GM19397 (cell line): Measurements from ENCODE around the gene GALK1.

ENCODE experiments used
- ATAC-seq: cut with Tn5 transposase; IDR thresholded peaks from one replicate; pipeline ENCODE4 v1.9.1; 2021; ENCODE audit warnings: mild to moderate bottlenecking, moderate library complexity; ENCODE audit not compliant: unreplicated experiment

The GALK1 gene

DNA sequence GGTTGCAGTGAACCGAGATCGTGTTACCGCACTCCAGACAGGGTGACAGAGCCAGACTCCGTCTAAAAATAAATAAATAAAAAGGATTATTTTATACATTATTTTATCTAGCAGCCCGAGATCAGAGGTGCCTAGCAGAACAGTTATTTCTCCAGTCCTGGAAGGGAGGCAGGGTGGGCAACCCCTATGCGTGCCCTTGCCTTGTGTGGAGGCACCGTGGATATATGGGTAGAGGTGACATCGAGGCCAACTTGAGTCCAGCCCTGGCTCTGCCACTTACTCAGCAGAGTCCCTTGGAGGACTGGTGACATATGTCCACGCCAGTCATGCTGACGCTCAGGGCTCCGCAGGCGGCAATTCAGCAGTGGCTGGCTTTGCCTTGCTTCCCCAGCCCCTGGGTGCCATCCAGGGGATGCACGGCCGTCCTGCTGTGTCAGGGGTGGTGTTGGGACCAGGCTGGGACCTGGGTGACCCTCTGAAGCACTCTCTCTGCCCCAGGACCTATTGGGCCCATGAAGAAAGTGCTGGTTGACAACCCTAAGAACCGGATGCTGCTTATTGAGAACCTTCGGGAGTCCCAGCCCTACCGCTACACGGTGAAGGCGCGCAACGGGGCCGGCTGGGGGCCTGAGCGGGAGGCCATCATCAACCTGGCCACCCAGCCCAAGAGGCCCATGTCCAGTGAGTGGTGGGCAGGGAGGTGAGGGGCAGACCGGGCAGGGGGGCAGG, 13.2 kb downstream of the GALK1 start:
- no peak for ATAC-seq

DNA sequence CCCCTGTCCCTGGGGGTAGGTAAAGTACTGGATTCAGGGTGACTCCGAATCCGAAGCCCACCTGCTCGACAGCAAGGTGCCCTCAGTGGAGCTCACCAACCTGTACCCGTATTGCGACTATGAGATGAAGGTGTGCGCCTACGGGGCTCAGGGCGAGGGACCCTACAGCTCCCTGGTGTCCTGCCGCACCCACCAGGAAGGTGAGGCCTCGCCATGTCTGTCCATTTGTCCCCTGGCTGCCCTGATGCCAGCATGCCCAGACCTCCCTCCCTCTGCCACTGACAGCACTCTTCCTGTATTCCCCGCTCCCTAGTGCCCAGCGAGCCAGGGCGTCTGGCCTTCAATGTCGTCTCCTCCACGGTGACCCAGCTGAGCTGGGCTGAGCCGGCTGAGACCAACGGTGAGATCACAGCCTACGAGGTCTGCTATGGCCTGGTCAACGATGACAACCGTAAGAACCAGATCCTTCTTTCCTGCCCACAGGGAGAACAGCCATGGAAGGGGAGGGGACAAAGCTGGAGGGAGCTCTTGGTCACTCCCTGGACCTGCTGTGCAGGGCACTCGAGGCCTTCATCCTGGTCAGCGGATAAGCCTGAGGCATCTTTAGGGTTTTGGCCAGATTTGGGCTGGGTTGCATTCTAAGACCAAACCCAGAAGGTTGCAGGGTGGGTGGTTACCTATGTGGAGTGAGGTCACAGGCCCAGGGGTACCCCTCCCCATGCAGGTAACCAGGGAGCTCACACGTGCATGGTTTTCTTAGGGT, 14.2 kb downstream of the GALK1 start:
- ATAC-seq: no peak

DNA sequence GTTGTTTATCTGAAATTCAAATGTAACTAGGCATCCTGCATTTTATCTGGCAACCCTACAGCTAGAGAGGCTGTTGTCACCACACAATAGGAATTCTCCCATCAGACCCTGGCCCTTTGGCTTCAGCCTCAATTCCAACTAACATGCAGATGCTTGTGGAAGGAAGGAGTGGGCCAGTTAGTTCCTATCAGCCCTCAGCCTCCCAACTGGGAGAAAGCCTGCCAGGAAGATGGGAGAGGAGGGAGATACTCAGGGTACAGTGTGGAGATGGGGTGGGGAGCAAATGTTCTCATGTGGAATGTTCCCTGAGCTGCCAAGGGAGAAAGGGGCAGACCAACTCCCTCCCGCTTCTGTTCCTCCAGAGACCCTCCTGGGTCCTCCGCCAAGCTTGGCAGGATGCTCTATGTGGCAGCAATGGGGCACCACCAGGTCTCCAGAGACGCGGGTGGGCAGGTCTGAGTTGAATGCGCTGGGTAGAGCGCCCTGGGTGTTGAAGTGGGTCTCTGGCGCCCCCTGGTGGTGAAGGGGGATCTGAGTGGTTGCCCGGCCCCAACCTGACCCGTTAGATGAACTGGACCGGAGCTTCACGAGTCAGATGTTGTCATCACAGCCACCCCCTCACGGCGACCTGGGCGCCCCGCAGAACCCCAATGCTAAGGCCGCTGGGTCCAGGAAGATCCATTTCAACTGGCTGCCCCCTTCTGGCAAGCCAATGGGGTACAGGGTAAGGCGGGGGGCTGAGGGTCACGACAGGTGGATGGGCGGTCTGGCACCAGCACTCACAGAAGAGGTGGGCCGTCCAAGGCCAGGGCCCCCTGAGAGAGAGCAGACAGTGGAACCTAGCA, 15.2 kb downstream of the GALK1 start:
- ATAC-seq: no peak

DNA sequence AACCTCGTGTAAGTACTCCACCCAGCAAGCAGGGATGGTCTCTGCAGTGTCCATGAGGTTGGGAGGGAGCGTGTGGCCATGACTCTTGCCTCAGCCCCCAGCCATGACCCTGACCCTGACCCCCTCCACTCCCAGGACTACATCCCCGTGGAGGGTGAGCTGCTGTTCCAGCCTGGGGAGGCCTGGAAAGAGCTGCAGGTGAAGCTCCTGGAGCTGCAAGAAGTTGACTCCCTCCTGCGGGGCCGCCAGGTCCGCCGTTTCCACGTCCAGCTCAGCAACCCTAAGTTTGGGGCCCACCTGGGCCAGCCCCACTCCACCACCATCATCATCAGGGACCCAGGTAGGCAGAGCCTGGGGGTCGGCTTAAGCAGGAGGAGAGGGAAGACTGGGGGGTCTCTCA, 16.3 kb downstream of the GALK1 start:
- ATAC-seq: no peak

DNA sequence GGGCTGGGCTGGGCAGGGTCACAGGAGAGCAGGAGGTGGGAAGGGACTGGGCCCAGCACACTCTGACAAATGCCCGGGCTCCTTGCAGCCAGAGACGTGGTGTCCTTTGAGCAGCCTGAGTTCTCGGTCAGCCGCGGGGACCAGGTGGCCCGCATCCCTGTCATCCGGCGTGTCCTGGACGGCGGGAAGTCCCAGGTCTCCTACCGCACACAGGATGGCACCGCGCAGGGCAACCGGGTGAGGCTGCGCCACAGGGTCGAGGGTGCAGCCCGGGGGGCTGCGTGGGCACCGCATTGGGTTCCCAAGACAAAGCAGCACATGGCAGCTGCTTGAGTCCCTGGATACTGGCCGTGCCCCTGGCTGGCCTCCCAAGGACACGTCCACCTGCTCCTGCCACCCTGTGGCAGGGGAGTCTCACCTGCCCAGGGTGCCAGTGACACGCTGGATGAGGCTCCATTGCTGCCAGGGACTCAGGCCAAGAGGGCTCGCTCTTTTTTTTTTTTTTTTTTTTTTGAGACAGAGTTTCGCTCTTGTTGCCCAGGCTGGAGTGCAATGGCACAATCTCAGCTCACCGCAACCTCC, 21.3 kb downstream of the GALK1 start:
- no peak for ATAC-seq

DNA sequence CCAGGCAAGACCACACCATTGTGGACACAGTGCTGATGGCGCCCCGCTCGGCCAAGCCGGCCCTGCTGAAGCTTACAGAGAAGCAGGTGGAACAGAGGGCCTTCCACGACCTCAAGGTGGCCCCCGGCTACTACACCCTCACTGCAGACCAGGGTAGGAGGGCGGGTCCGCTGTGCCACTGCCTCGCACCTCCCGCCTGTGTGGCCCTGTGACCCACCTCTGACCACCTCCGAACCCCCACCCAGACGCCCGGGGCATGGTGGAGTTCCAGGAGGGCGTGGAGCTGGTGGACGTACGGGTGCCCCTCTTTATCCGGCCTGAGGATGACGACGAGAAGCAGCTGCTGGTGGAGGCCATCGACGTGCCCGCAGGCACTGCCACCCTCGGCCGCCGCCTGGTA, 22.7 kb downstream of the GALK1 start:
- no peak for ATAC-seq

DNA sequence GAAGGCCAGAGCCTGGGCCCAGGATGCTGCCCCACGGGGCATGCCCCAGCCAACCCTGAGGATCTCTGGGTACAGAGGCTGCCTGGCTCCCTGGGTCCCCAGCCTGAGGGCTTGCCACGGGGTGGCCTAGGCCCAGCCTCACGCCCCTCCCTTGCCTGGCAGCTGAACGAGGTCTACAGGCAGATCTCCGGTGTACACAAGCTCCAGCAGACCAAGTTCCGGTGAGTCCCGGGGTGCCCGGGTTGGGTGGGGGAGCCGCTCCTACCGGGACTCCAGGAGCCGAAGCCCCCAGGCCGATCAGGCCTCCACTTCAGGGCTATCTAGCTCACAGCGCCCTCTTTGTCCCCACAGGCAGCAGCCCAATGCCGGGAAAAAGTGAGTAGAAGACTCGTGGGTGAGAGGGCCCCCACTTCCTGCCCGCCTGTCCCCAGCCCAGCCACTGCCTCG, 24.3 kb downstream of the GALK1 start:
- ATAC-seq: no peak

DNA sequence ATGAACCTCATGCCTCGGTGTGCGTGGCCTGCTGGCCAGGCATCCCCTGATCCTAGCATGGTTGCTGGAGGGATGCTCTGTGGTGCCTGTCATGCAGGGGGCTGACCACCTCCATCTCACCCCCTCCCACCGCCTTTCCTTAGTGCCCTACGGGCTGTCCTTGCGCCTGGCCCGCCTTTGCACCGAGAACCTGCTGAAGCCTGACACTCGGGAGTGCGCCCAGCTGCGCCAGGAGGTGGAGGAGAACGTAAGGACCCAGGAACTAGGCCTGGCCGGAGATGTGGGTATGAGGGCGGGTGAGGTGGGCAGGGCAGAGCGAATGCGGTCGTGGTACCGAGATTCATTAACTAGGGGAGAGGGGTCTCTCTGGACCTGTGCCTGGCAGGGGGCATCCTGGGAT, 24.8 kb downstream of the GALK1 start:
- no peak for ATAC-seq

DNA sequence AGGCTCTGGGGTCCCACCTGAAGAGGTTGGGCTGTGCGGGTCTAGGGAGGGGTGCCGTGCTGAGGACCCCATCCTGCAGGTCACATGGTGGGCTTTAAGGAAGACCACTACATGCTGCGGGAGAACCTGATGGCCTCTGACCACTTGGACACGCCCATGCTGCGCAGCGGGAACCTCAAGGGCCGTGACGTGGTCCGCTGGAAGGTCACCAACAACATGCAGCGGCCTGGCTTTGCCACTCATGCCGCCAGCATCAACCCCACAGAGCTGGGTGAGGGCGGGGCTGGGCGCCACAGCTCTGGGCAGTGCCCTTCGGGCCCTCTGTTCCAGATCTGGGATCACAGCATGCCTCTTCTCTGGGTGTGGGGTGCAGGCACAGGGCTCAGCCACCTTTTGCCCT, 25.2 kb downstream of the GALK1 start:
- no peak for ATAC-seq

DNA sequence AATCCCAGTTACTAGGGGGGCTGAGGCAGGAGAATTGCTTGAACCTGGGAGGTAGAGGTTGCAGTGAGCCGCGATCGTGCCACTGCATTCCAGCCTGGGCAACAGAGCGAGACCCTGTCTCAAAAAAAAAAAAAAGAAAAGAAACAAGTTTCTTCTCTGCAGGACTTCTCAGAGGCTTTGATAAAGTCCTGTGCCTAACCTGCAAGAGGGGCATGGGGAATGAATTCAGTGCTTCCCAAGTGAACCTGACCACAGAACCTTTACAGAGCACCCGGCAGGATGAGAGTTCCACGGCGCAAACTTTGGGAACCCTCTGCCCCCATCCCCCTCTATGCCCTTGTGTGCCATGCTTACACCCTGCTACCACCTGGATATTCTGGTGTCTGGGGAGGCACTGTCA, 25.8 kb downstream of the GALK1 start:
- no peak for ATAC-seq

DNA sequence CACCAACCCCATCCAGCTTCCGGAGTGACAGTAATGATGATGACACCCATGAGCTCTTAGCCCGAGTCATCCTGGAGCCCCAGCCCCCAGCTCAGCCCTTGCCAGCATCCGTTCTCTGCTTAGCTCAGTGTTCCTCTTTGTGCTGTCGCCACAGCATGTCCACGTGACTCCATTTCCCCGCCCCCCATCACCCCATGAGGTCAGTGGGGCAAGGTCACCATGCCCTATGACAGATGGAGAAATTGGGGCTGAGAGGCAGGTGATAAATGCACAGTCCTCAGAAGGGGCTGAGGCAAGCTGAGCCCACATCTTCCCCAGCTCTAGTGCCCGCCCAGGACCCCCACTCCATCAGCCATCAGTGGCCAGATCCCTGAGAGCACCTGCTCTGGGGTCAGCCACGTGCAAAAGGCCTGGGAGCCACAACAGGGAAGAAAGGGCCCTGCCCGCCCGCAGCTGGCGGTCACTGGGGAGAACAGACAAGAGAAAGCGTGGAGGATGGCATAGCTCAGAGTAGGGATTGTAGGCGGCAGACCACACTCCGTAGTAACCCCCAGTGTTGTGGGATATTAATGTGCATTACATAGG, 26.7 kb downstream of the GALK1 start:
- ATAC-seq: no peak

DNA sequence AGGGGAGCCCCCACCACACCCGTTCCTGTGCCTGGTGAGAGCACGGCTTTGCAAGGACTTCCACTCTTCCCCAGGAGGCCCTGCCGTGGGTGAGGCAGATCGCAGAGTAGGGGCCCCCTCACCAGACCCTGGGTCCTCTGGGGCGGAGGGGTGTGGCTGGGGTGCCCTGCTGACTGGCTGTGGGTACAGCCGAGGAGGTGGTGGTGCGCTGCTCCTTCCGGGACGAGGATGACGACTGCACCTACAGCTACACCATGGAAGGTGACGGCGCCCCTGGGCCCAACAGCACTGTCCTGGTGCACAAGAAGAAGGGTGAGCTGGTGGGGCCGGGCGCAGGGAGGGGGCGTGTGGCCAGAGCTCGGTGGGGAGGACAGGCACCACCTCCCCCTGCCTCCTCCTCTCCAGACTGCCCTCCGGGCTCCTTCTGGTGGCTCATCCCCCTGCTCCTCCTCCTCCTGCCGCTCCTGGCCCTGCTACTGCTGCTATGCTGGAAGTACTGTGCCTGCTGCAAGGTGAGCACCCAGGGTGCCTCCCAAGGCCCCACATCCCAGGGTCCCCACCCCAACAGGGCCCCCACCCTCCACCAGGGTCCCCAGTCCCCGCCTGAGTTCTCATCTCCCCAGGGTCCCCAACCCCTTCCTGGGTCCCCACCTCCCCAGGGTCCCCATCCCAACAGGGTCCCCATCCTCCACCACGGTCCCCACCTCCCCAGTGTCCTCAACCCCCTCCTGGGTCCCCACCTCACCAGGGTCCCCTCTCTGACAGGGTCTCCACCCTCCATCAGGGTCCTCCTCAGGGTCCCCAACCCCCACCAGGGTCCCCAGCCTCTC, 27.6 kb downstream of the GALK1 start:
- no peak for ATAC-seq

DNA sequence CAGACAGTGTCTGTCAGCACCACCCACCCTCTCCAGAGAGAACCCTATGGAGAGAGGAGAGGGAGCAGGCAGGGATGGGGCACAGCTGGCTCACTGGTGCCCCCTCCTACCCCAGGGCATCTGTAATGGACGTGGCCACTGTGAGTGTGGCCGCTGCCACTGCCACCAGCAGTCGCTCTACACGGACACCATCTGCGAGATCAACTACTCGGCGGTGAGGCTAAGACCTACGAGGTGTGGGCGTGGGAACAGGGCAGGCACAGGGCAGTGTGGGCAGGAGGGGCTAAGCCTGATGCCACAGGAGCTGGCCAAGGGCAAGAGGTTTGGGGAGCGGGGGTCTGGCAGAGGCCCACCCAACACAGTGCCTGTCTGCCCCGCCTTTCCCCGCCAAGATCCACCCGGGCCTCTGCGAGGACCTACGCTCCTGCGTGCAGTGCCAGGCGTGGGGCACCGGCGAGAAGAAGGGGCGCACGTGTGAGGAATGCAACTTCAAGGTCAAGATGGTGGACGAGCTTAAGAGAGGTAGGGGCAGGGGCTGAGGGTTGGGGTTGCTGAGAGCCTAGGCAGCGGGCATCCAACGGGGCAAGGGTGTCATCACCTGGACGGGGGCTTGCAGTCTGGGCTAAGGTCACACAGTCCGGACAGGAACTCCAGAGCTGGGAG, 28.7 kb downstream of the GALK1 start:
- no peak for ATAC-seq

DNA sequence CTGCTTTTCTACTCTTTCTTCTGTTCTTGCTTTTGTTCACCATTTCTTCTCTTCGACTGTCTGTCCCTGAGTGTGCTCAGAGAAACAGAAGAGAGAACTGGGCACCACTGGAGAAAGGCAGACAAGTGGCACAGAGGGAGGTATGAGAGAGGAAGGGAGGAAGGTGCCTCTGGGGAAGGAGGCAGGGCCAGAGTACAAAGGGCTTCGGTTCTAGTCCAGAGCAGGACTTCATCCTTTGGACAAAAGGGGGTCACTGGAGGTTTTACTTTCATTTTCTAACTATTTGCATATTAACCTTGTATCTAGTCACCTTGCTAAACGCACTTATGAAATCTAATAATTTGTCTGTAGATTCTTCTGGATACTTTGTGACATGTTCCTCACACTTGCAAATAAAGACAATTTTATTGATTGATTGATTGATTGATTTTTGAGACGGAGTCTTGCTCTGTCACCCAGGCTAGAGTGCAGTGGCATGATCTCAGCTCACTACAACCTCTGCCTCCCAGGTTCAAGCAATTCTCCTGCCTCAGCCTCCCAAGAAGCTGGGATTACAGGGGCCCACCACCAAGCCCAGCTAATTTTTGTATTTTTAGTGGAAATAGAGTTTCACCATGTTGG, 30.2 kb downstream of the GALK1 start:
- ATAC-seq: no peak

DNA sequence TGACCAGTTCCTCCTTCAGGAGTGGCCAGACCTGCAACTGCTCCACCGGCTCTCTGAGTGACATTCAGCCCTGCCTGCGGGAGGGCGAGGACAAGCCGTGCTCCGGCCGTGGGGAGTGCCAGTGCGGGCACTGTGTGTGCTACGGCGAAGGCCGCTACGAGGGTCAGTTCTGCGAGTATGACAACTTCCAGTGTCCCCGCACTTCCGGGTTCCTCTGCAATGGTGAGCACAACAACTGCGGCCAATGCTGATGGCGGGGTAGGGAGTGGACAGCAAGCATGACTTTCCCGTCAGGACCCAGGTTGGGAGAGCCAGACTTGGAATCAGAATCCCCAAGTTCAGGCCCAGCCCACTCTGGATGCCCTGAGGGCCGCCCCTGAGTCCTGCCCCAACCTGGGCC, 31.5 kb downstream of the GALK1 start:
- no peak for ATAC-seq

DNA sequence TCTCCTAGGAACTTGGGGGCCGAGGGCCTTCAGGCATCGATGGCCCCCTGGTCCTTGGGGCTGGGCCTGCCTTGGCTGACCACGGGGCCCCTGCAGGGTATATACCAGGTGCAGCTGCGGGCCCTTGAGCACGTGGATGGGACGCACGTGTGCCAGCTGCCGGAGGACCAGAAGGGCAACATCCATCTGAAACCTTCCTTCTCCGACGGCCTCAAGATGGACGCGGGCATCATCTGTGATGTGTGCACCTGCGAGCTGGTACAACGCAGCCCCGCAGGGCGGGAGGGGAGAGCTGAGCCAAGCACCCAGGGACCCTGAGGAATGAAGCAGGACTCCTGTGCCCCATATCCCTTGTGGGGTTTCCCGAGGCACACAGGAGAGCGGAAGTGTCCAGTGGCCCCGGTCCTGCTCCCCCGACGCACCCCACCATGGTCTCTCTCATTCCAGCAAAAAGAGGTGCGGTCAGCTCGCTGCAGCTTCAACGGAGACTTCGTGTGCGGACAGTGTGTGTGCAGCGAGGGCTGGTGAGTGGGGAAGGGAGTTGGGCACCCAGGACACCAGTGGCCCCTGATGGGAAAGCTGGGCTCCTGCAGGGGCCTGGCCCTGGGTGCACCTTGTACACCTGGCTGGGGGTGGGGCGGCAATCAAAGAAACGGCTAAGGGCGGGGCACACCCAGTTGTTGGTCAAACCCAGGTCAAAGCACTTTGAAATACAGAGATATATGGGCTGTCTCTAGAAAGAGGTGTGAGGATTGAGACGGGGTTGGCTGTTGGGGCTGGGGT, 33.1 kb downstream of the GALK1 start:
- ATAC-seq: no peak

DNA sequence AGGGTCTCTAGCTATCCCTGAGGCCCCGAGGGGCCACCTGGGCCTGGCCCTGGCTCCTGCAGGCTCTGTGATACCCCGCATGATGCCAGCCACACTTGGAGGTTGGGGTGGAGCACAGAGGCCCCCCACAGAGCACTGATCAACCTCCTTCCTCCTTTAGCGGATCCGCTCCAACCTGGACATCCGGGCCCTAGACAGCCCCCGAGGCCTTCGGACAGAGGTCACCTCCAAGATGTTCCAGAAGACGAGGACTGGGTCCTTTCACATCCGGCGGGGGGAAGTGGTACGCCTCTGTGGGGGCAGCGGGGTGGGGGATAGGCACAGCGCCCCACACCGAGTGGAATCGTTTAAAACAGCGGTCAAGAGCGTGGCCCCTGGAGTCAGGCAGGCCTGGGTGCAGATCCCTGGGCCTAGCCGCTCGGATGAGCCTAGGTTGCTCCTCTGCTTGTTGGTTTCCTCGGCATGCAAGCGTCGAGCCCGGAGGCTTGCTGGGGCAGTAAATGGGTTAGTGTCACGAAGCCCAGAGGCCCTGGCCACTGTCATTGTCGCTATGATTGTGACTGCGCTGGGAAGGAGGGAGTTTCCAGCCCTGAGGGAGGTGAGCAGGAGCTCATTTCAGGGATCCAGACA, 33.8 kb downstream of the GALK1 start:
- ATAC-seq: no peak

DNA sequence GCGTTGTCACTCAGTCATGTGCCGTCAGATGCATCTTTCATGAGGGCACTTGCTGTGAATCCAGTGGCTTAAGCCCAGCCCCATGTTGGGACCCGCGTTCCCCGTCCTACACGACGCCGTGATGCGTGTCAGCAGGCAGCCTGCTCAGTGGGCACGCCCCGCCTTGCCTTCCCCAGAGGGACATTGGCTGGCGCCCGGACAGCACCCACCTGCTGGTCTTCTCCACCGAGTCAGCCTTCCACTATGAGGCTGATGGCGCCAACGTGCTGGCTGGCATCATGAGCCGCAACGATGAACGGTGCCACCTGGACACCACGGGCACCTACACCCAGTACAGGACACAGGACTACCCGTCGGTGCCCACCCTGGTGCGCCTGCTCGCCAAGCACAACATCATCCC, 34.9 kb downstream of the GALK1 start:
- no peak for ATAC-seq
